NOMO-1 treated with dmso at 0.1 percent for 144 hours (cell line): ENCODE data around the gene AARS1.
"Not testable (repeated sequence)": the region's sequence is repeated elsewhere in the genome, so short reads cannot be mapped to it uniquely, and the experiment has no call there.

Experiments
- DNase-seq: peaks from one replicate; lab custom pipeline; 2025; ENCODE audit not compliant: unreplicated experiment; lab: John Stamatoyannopoulos, UW

Gene AARS1

DNA sequence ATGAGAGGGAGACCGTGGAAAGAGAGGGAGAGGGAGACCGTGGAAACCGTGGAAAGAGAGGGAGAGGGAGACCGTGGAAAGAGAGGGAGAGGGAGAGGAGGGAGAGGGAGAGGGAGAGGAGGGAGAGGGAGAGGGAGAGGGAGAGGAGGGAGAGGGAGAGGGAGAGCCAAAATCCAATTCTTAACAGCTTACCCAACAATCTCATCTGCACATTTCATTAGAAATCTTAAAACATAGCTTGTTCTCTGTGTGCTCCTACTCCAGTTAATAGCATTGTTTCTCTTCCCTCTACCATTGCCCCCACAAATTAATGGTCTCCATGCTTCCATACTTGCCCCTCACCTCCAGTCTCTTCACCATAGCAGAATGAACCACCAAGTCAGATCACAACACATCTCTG lies 63.9 kb downstream of the AARS1 start:
- not testable (repeated sequence) for DNase-seq

DNA sequence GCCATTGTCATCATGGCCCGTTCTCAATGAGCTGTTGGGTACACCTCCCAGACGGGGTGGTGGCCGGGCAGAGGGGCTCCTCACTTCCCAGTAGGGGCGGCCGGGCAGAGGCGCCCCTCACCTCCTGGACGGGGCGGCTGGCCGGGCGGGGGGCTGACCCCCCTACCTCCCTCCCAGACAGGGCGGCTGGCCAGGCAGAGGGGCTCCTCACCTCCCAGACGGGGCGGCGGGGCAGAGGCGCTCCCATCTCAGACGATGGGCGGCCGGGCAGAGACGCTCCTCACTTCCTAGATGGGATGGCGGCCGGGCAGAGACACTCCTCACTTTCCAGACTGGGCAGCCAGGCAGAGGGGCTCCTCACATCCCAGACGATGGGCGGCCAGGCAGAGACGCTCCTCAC lies 64.7 kb downstream of the AARS1 start:
- not testable (repeated sequence) for DNase-seq

DNA sequence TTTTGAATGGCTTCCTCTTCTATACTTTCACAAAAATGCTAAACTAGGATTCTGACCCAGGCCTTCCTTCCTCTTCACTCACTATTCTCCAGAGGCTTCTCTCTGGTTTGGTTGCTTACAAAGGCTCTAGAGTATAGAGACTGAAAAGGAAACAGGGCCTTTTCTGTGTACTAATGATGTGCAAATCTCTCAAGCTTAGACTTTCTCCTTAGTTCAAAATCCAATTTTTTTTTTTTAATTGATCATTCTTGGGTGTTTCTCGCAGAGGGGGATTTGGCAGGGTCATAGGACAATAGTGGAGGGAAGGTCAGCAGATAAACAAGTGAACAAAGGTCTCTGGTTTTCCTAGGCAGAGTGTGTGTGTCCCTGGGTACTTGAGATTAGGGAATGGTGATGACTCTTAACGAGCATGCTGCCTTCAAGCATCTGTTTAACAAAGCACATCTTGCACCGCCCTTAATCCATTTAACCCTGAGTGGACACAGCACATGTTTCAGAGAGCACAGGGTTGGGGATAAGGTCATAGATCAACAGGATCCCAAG lies 65.3 kb downstream of the AARS1 start:
- not testable (repeated sequence) for DNase-seq

DNA sequence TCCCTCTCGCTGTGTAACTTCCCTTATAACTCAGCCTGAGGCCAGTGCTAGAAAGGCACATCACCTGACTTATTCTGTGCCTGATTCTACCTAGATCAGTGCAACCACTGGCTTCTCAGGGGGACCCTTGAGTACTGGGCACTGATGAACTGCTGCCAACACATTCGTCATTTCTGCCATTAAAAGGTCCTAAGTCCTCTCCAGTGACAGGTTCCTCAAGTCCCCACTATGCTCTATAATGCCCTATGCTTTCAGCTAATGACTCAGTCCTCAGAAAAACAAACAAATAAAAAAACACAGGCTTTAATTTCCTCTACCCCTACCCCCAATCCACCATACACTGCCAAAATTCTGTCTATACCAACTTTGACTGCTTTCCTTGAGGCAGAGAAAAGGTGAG lies 66.1 kb downstream of the AARS1 start:
- not testable (repeated sequence) for DNase-seq

DNA sequence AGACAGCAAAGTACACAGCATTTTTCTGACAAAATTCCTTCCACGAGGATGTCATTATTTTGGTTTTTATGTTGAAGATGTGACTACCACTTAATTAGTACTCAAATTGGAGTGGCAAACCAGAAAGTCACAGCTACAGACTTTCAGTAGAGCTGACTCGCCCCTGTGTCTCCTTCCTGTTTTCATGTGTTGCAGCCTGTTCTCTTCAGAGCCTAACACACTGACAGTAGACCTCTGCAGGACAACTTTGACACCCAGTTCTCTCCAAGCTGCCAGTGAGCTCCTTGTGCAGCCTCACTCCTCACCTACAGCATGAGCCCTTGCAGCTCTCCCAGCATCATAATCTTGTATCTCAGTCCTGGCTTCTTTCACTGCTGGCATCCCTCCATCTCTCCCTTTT lies 66.7 kb downstream of the AARS1 start:
- not testable (repeated sequence) for DNase-seq

DNA sequence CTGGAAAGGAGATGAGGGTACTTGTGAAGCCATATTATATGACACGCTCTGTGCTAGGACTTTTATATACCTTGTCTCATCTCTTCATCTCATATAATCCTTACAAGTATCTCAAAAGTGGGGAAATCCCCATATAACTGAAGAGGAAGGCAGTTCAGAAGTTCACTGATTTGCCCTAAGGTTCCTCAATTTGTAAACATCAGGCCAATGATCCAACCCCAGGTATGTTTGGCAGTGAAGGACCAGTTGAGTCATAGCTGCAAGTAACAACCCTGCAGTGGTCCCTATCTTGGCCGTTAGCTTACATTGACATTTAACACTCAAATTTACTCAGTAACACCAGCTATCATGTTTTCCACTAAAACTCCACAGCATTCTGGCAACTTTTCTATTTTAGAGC lies 70.7 kb downstream of the AARS1 start:
- DNase-seq, result not testable (repeated sequence)

DNA sequence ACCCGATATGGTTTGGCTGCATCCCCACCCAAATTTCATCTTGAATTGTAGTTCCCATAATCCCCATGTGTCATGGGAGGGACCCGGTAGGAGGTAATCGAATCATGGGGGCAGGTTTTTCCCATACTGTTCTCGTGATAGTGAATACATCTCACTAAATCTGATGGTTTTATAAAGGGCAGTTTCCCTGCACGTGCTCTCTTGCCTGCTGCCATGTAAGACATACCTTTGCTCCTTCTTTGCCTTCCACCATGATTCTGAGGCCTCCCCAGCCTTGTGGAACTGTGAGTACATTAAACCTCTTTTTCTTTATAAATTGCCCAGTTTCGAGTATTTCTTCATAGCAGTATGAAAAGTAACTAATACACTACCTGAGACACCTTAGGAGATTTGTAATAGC lies 82.9 kb downstream of the AARS1 start:
- DNase-seq, result not testable (repeated sequence)

DNA sequence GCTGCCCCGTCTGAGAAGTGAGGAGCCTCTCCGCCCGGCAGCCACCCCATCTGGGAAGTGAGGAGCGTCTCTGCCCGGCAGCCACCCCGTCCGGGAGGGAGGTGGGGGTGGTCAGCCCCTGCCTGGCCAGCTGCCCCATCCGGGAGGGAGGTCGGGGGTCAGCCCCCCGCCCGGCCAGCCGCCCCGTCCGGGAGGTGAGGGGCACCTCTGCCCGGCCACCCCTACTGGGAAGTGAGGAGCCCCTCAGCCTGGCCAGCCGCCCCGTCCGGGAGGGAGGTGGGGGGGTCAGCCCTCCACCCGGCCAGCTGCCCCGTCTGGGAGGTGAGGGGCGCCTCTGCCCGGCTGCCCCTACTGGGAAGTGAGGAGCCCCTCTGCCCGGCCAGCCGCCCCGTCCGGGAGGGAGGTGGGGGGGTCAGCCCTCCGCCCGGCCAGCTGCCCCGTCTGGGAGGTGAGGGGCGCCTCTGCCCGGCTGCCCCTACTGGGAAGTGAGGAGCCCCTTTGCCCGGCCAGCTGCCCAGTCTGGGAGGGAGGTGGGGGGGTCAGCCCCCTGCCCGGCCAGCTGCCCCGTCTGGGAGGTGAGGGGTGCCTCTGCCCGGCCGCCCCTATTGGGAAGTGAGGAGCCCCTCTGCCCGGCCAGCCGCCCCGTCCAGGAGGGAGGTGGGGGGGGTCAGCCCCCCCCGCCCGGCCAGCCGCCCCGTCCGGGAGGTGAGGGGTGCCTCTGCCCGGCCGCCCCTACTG lies 84.5 kb downstream of the AARS1 start:
- not testable (repeated sequence) for DNase-seq

DNA sequence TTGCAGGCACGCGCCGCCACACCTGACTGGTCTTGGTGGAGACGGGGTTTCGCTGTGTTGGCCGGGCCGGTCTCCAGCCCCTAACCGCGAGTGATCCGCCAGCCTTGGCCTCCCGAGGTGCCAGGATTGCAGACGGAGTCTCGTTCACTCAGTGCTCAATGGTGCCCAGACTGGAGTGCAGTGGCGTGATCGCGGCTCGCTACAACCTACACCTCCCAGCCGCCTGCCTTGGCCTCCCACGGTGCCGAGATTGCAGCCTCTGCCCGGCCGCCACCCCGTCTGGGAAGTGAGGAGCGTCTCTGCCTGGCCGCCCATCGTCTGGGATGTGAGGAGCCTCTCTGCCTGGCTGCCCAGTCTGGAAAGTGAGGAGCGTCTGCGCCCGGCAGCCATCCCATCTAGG lies 85.3 kb downstream of the AARS1 start:
- not testable (repeated sequence) for DNase-seq

DNA sequence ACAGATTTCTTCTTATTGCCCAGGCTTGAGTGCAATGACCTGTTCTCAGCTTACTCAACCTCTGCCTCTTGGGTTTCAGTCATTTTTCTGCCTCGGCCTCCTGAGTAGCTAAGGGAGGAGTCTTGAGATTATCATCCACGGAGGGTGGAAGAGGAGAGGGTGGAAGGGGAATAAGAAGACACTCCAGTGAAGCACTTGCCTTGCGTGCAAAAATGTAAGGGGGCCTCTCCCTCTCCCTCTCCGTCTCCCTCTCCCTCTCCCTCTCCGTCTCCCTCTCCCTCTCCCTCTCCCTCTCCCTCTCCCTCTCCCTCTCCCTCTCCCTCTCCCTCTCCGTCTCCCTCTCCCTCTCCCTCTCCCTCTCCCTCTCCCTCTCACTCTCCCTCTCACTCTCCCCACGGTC lies 85.8 kb downstream of the AARS1 start:
- not testable (repeated sequence) for DNase-seq
